WTC11 (cell line): Measurements from ENCODE around the gene KIF6. TPM values are rescaled to one million over a fixed set of nuclear protein-coding genes. Genes with fewer than 3 reads are reported as not detected.

Experiments
- ATAC-seq: fragments of 200-7000 bp; cut with Tn5 transposase; 2 replicates; pipeline ENCODE4 v1.10.0; 2021; ENCODE audit warnings: mild to moderate bottlenecking, moderate library complexity
- CTCF ChIA-PET: fragments of 300-600 bp; sonication (Branson Sonifier 250); formaldehyde crosslinking; loops from one replicate; lab custom pipeline; 2021; ENCODE audit warnings: antibody characterized with exemption; lab: Charles Lee
- POLR2A ChIA-PET: fragments of 350-600 bp; sonication (Branson Sonifier 250); formaldehyde crosslinking; loops from one replicate; lab custom pipeline; 2021; ENCODE audit warnings: antibody characterized with exemption; lab: Charles Lee
- DNase-seq: peaks from one replicate; pipeline ENCODE4 v3.0.0; 2021; ENCODE audit warnings: low spot score
- H3K27ac Mint-ChIP-seq: 2 replicates; pipeline ENCODE4 v1.8.0; 2021; ENCODE audit warnings: mixed read lengths
- H3K27me3 Mint-ChIP-seq: 2 replicates; pipeline ENCODE4 v1.8.0; 2021; ENCODE audit warnings: low read depth, mild to moderate bottlenecking, moderate library complexity, mixed read lengths
- H3K36me3 Mint-ChIP-seq: 2 replicates; pipeline ENCODE4 v1.8.0; 2021; ENCODE audit warnings: mixed read lengths
- H3K4me1 Mint-ChIP-seq: 2 replicates; pipeline ENCODE4 v1.8.0; 2022; ENCODE audit warnings: mixed read lengths
- H3K4me3 Mint-ChIP-seq: 2 replicates; pipeline ENCODE4 v1.8.0; 2021; ENCODE audit warnings: mild to moderate bottlenecking, moderate library complexity, mixed read lengths
- H3K9me3 Mint-ChIP-seq: 2 replicates; pipeline ENCODE4 v1.8.0; 2021; ENCODE audit warnings: mixed read lengths
- CREB1 ChIP-seq: sonication (generic); formaldehyde crosslinking; IDR thresholded peaks from 2 replicates; pipeline ENCODE4 v1.8.0; 2023; ENCODE audit warnings: mild to moderate bottlenecking, missing genetic modification reagents
- E2F1 ChIP-seq: sonication (generic); formaldehyde crosslinking; IDR thresholded peaks from 2 replicates; pipeline ENCODE4 v1.8.0; 2022; ENCODE audit warnings: mild to moderate bottlenecking, missing genetic modification reagents
- E2F5 ChIP-seq: sonication (generic); formaldehyde crosslinking; IDR thresholded peaks from 2 replicates; pipeline ENCODE4 v1.8.1; 2022; ENCODE audit warnings: mild to moderate bottlenecking, moderate library complexity, missing genetic modification reagents
- ETV6 ChIP-seq: sonication (generic); formaldehyde crosslinking; IDR thresholded peaks from 2 replicates; pipeline ENCODE4 v1.8.1; 2022; ENCODE audit warnings: mild to moderate bottlenecking, missing genetic modification reagents
- FOXP1 ChIP-seq: sonication (generic); formaldehyde crosslinking; IDR thresholded peaks from 2 replicates; pipeline ENCODE4 v1.8.0; 2022; ENCODE audit warnings: missing genetic modification reagents, mild to moderate bottlenecking, moderate library complexity, borderline replicate concordance
- HMGXB4 ChIP-seq: sonication (generic); formaldehyde crosslinking; IDR thresholded peaks from 2 replicates; pipeline ENCODE4 v1.8.1; 2023; ENCODE audit warnings: mild to moderate bottlenecking, moderate library complexity, missing genetic modification reagents
- IRF1 ChIP-seq: sonication (generic); formaldehyde crosslinking; IDR thresholded peaks from 2 replicates; pipeline ENCODE4 v1.8.0; 2023; ENCODE audit warnings: missing genetic modification reagents
- JUN ChIP-seq: sonication (generic); formaldehyde crosslinking; IDR thresholded peaks from 2 replicates; pipeline ENCODE4 v1.8.0; 2023; ENCODE audit warnings: mild to moderate bottlenecking, missing genetic modification reagents
- KAT7 ChIP-seq: sonication (generic); formaldehyde crosslinking; IDR thresholded peaks from 2 replicates; pipeline ENCODE4 v1.8.1; 2023; ENCODE audit warnings: missing genetic modification reagents, mild to moderate bottlenecking, borderline replicate concordance
- MXD4 ChIP-seq: fragments of 250-450 bp; sonication (Bioruptor Pico); IDR thresholded peaks from 2 replicates; pipeline ENCODE4 v1.8.0; 2021; ENCODE audit warnings: mild to moderate bottlenecking, moderate library complexity, borderline replicate concordance
- PRRX2 ChIP-seq: fragments of 250-450 bp; sonication (Bioruptor Pico); IDR thresholded peaks from 2 replicates; pipeline ENCODE4 v1.8.0; 2021; ENCODE audit warnings: mild to moderate bottlenecking
- SOX15 ChIP-seq: fragments of 250-450 bp; sonication (Bioruptor Pico); IDR thresholded peaks from 2 replicates; pipeline ENCODE4 v1.9.0; 2021; ENCODE audit warnings: mild to moderate bottlenecking
- STAT6 ChIP-seq: sonication (generic); formaldehyde crosslinking; conservative IDR thresholded peaks from 2 replicates; pipeline ENCODE4 v1.8.1; 2023; ENCODE audit warnings: mild to moderate bottlenecking, low read depth, missing genetic modification reagents, moderate library complexity
- TCF7 ChIP-seq: sonication (generic); formaldehyde crosslinking; IDR thresholded peaks from 2 replicates; pipeline ENCODE4 v1.8.0; 2022; ENCODE audit warnings: mild to moderate bottlenecking, low read depth, missing genetic modification reagents, moderate library complexity
- TEAD4 ChIP-seq: sonication (generic); formaldehyde crosslinking; IDR thresholded peaks from 2 replicates; pipeline ENCODE4 v1.8.0; 2022; ENCODE audit warnings: mild to moderate bottlenecking, missing genetic modification reagents
- ZNF121 ChIP-seq: sonication (generic); formaldehyde crosslinking; IDR thresholded peaks from 2 replicates; pipeline ENCODE4 v1.8.0; 2023; ENCODE audit warnings: missing genetic modification reagents
- ZNF138 ChIP-seq: sonication (generic); formaldehyde crosslinking; conservative IDR thresholded peaks from 2 replicates; pipeline ENCODE4 v1.8.1; 2022; ENCODE audit warnings: mild to moderate bottlenecking, moderate library complexity, missing genetic modification reagents
- ZNF423 ChIP-seq: fragments of 250-450 bp; sonication (Bioruptor Pico); IDR thresholded peaks from 2 replicates; pipeline ENCODE4 v2.1.2; 2022; ENCODE audit warnings: mild to moderate bottlenecking, moderate library complexity
- ZNF425 ChIP-seq: fragments of 250-450 bp; sonication (Bioruptor Pico); conservative IDR thresholded peaks from 2 replicates; pipeline ENCODE4 v1.9.0; 2021; ENCODE audit warnings: mild to moderate bottlenecking
- ZSCAN18 ChIP-seq: fragments of 250-450 bp; sonication (Bioruptor Pico); IDR thresholded peaks from 2 replicates; pipeline ENCODE4 v2.1.2; 2022; ENCODE audit warnings: mild to moderate bottlenecking, moderate library complexity
- total RNA-seq: library from RNA; stranded (reverse); gene quantifications from 3 replicates; pipeline ENCODE4 v1.2.3, GENCODE V29; 2021

KIF6 gene
- total RNA-seq, 1 experiment from 2014 or later: 0.57 TPM

GRCh38 chr6:39440039-39440426 is 285.2 kb downstream of the KIF6 start:
- H3K36me3 Mint-ChIP-seq: peaks cover 3% of the 10 kb centered on the region; the same call in 1 of the 2 replicates
- ChIA-PET POLR2A (no interaction called here), CTCF (no interaction called here)
- TF ChIP-seq STAT6 (CRISPR knock-in tag): no peak
- no peak for TF ChIP-seq IRF1 (CRISPR knock-in tag)
- no peak for TF ChIP-seq CREB1
- TF ChIP-seq KAT7 (CRISPR knock-in tag): no peak
- no peak for TF ChIP-seq ZNF425 (CRISPR knock-in tag)
- TF ChIP-seq PRRX2 (CRISPR knock-in tag): no peak
- no peak for TF ChIP-seq E2F5 (CRISPR knock-in tag)
- no peak for TF ChIP-seq MXD4 (CRISPR knock-in tag)
- peaks cover 17% of the 10 kb centered on the region for H3K9me3 Mint-ChIP-seq
- ATAC-seq (no peak), DNase-seq (no peak)
- H3K27me3 Mint-ChIP-seq: no peaks in the 10 kb centered on the region
- no peak overlapping the region for H3K4me3 Mint-ChIP-seq
- no peak overlapping the region for H3K27ac Mint-ChIP-seq
- peaks cover 6% of the 10 kb centered on the region for H3K4me1 Mint-ChIP-seq

GRCh38 chr6:39439342-39440038 is 285.7 kb downstream of the KIF6 start:
- no peak overlapping the region for H3K4me3 Mint-ChIP-seq
- H3K27ac Mint-ChIP-seq: no peak overlapping the region
- CTCF ChIA-PET: no interaction called here
- peaks cover under 1% of the 10 kb centered on the region for H3K4me1 Mint-ChIP-seq
- no peaks in the 10 kb centered on the region for H3K27me3 Mint-ChIP-seq
- H3K9me3 Mint-ChIP-seq: peaks cover 17% of the 10 kb centered on the region
- no peak for ATAC-seq
- POLR2A ChIA-PET: no interaction called here
- H3K36me3 Mint-ChIP-seq: peaks cover 3% of the 10 kb centered on the region; the same call in 1 of the 2 replicates
- DNase-seq: no peak
- no peak for TF ChIP-seq E2F1 (CRISPR knock-in tag)
- no peak for TF ChIP-seq ZNF121 (CRISPR knock-in tag)
- no peak for TF ChIP-seq SOX15 (CRISPR knock-in tag)
- TF ChIP-seq JUN: no peak
- no peak for TF ChIP-seq FOXP1 (CRISPR knock-in tag)
- no peak for TF ChIP-seq ZSCAN18
- no peak for TF ChIP-seq ZNF423 (CRISPR knock-in tag)
- TF ChIP-seq ETV6 (CRISPR knock-in tag): no peak
- no peak for TF ChIP-seq ZNF138 (CRISPR knock-in tag)
- no peak for TF ChIP-seq TCF7 (CRISPR knock-in tag)
- TF ChIP-seq HMGXB4 (CRISPR knock-in tag): no peak
- TF ChIP-seq TEAD4 (CRISPR knock-in tag): no peak
